NCI-H187 (cell line): Measurements from ENCODE around the gene GNG7.
"Not testable (repeated sequence)": the region's sequence is repeated elsewhere in the genome, so short reads cannot be mapped to it uniquely, and the experiment has no call there.

Experiments
- DNase-seq, 2 experiments: peaks; one replicate each; lab custom pipeline; 2025; lab: John Stamatoyannopoulos, UW

Gene GNG7

GRCh38 chr19:2602391-2603181, 99.9 kb downstream of the GNG7 start:
- no peak for DNase-seq

GRCh38 chr19:2600914-2601870, 101.3 kb downstream of the GNG7 start:
- DNase-seq: no peak

DNA sequence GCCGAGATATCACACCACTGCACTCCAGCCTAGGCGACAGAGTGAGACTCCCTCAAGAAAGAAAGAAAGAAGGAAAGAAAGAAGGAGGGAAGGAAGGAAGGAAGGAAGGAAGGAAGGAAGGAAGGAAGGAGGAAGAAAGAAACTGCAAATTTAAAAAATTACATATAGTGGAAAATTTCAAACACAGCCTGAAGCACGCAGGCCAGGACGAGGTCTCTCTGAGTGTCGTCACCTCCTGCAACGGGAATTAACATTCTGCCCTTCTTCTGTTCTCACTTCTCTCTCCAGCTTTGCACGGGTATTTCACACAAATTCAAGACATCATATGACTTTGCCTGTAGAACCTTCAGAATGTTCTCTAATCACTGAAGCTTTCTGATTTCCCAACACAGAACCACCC, 108.2 kb downstream of the GNG7 start:
- no peak for DNase-seq

- no peak for DNase-seq
Observed at GRCh38 chr19:2592824-2593223, 109.7 kb downstream of the GNG7 start.

DNA sequence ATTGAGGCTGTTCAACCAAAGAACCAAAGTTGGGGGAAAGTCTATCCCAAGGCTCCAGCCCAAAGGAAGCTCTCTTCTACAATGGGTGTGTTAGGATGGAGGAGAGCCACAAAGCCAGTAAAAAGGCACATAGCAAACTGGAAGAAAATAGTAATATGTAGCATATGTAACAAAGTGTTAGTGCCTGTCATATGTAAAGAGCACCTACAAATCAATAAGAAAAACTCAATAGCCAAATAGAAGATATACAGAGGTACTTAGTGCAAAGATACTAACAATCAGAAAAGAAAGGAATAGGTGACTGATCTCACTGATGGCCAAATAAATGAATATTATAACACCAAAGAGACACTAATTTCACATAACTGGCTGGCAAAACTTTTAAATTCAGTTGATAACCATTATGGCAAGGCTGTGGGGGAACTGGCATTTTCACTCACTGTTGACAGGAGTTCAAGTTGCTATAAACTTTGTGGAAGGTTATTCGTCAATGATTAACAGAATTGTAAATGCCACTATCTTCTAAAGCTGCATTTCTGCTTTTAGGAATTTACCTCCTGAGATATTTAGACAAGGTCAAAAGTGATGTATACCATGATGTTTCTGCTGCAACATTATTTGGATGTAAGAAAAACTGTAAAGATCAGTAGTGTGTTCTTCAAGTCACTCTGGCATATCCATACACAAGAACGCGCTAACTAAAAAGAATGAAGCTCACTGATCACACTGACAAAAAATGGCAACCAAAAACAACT, 110.8 kb downstream of the GNG7 start:
- DNase-seq: no peak

DNA sequence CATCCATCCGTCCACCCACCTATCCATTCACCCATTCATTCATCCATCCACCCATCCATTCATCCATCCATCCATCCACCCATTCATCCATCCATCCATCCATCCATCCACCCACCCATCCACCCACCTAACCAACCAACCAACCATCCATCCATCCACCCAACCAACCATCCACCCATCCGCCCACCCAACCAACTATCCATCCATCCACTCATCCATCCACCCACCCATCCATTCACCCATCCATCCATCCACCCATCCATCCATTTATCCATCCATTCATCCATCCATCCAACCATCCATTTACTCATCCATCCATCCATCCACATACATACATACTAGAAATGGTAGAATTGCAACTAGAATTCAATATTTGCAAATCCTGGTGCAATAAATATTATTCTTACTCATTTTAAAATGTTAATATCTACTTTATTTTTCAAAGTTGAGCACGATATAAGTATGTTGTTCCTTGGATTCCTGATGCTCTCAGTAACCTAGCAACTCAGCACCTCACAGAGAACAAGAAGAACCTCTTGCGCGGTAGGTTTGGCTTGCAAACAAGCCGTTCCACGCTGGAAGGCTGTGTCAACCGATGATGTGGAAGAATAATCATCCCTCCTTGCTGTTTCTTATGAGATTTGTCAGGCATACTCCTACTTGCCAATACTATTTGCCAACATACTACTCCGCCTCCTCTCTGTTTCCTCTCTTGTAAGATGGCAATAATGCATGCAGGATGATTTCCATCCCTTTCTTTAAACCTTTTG, 111.7 kb downstream of the GNG7 start:
- DNase-seq: no peak

DNA sequence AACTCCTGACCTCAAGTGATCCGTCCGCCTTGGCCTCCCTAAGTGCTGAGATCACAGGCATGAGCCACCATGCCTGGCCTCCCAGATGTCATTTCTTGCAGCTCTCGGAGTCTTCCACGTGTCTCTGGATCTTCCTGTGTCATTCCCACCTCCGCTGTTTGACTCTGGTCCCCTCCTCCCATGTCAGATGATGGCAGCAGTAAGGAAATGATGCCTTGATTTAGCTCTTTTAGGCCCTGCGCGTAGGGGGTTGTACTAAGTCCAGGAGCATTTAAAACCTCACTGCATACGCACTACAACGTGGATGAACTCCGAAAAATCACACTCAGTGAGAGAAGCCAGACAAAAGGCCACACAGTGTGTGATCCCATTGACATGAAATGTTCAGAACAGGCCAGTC, 113.1 kb downstream of the GNG7 start:
- DNase-seq: no peak

- DNase-seq: no peak
Observed at GRCh38 chr19:2588081-2588777, 114.3 kb downstream of the GNG7 start.

DNA sequence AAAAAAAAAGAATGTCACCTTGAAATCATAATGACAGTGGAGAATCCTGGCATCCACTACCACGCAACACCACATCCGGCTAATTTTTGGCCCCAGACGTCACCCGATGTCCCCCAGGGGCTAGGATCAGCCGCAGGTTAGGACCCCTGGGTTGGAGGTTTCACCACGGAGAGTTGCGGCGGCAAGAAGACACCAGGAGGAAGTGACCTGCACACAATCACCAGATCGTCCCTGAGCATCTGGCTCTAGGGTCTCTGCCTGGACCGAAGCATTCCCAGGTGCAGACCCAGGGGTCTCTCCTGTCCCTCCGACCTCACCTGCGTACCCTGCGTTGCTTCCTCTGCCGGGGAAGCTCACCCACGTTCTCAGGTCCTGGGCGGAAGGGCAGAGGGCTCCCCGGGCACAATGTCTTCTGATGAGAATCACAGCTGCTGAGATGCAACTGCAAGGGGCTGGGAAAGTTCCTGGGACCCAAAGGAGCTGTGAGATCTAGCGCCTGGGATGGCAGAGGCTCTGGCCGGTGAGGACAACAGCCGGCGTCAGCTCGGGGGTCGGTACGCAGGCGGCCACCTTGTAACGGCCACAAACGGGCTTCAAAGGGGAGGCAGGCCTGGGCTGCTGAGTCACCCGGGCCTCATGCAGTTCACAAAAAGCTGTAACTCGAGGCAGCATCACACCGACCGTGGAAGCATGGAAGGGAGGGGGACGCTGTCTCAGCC, 115.3 kb downstream of the GNG7 start:
- no peak for DNase-seq

- DNase-seq: no peak
Observed at GRCh38 chr19:2586196-2586595, 116.3 kb downstream of the GNG7 start.

GRCh38 chr19:2584002-2584401, 118.5 kb downstream of the GNG7 start:
- no peak for DNase-seq

DNA sequence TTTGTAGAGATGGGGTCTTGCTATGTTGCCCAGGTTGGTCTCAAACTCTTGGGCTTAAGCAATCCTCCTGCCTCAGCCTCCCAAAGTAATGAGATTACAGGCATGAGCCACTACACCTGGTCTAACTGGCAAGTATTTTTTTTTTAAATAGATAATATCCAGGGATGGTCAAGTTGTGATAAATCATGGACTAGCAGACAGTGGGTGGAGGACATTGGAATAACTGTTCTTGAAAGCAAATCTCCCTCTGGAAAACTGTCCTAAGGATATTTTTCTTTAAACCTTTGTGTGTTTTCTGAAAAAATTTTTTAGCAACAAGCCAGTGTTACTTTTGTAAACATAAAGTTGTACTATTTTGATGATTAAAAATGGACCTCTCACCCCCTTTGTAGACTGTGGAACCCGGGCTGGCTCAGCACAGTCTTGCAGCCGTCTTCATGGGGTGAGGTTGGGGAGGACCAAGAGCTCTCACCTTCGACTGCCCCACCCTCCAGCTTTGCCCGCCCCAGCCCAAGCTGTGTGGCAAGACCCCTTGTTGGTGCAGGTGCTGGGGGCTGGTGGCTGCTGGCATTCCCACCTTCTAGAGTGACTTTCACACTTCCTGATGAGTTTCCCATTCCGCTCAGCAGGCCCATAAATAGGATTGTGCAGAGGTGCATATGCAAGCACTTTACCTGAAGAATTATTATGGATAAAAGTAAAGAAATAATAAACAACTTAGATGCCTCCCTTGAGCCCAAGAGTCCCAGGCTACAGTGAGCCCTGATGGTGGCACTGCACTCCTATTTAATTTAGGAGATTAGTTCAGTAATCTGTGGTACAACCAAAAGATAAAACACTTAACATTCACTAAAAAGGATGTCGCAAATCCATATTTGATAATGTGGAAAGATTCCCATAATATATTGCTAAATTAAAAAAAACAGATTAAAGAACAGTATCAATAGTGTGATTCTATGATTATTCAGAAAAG, 119.2 kb downstream of the GNG7 start:
- no peak for DNase-seq

DNA sequence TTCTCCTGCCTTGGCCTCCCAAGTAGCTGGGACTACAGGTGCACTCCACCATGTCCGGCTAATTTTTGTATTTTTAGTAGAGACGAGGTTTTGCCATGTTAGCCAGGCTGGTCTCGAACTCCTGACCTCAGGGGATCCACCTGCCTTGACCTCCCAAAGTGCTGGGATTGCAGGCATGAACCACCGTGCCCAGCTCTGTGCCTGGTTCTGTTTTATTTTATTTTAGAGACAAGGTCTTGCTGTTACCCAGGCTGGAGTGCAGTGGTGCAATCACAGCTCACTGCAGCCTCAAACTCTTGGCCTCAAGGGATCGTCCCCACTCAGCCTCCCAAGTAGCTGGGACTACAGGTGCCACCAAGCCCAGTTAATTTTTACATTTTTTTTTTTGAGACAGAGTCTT, 122.1 kb downstream of the GNG7 start:
- DNase-seq: not testable (repeated sequence)

- no peak for DNase-seq
Observed at GRCh38 chr19:2579678-2580280, 122.7 kb downstream of the GNG7 start.

- no peak for DNase-seq
Observed at GRCh38 chr19:2578901-2579677, 123.4 kb downstream of the GNG7 start.

GRCh38 chr19:2578391-2578890, 124.1 kb downstream of the GNG7 start:
- no peak for DNase-seq

- no peak for DNase-seq
Observed at GRCh38 chr19:2577722-2578335, 124.7 kb downstream of the GNG7 start.
